ENCODE measurements around the gene ZDHHC20. TPM values are rescaled to one million over a fixed set of nuclear protein-coding genes. Genes with fewer than 3 reads are reported as not detected.
"Not testable (repeated sequence)": the region's sequence is repeated elsewhere in the genome, so short reads cannot be mapped to it uniquely, and the experiment has no call there.

ZDHHC20 gene
- total and polyA plus RNA-seq, 3 donors from 2014 or later, result 52.4 to 76.2 (median 75.8) TPM

DNA sequence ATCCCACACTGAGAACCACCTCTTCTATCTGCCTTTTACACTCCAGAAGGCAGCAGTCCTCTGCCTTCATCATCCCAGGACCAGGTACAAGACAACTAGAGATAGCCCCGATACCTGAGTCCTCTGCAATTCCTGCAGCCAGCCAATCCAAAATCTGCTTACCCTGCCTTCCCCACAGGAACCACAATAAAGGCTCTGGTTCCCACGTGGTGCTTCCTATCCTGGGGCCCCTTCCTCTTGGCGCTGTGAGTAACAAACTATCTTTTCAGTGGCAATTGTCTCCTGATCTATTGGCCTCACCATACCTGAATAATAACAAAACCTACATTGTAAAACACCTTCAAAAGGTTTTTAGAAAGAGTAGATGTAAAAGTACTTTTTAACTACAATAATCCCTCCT is 63.1 kb downstream of the ZDHHC20 start:
- no peak overlapping the region for H3K4me3 ChIP-seq
- H3K27ac ChIP-seq, result no peak overlapping the region
- 68 to 75% methylated on average over 3 of the region's 3 CpGs for WGBS, 2 donors

DNA sequence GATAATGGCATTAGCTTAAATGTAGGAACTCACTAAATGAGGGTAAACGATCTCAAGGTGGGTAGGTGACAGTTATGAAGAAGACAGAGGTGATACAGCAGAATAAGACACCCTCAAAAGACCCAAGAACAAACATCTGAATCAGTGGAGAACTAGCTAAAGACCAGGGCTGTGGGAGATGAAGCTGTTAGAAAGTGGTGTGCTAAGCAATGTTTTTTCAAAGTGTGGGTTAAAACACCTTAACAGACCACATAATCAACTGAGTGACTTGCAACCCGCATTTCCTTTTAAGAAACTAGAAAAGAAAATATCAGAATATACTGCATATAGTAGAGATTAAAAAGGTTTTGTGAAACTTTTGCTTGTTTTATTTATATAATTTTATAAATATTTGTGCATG is 70.0 kb downstream of the ZDHHC20 start:
- TF ChIP-seq POLR2A (IDR thresholded peaks at IDR 0.05), result no peak
- TF ChIP-seq, protein P1, sequence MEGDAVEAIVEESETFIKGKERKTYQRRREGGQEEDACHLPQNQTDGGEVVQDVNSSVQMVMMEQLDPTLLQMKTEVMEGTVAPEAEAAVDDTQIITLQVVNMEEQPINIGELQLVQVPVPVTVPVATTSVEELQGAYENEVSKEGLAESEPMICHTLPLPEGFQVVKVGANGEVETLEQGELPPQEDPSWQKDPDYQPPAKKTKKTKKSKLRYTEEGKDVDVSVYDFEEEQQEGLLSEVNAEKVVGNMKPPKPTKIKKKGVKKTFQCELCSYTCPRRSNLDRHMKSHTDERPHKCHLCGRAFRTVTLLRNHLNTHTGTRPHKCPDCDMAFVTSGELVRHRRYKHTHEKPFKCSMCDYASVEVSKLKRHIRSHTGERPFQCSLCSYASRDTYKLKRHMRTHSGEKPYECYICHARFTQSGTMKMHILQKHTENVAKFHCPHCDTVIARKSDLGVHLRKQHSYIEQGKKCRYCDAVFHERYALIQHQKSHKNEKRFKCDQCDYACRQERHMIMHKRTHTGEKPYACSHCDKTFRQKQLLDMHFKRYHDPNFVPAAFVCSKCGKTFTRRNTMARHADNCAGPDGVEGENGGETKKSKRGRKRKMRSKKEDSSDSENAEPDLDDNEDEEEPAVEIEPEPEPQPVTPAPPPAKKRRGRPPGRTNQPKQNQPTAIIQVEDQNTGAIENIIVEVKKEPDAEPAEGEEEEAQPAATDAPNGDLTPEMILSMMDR (IDR thresholded peaks at IDR 0.05), result no peak
- DNase-seq, result no peak
- Histone ChIP-seq H3K27ac (no peak overlapping the region), H3K9me3 (no peaks in the 10 kb centered on the region), H3K4me3 (no peak overlapping the region), H3K27me3 (no peaks in the 10 kb centered on the region), H3K4me1 (no peaks in the 10 kb centered on the region), H3K36me3 (ENCODE audit: low read depth, missing control alignments) (no peaks in the 10 kb centered on the region)
- 90 to 99% methylated on average over 2 of the region's 2 CpGs for WGBS, 2 donors
- intact Hi-C loops (cut with DNase I; ENCODE audit: low total_unique reads), result no loop called here

More for the DNA sequence above, 63.1 kb downstream of the ZDHHC20 start:
- no peaks in the 10 kb centered on the region for H3K36me3 ChIP-seq (ENCODE audit: low read depth, missing control alignments)
- DNase-seq, result no peak
- no peaks in the 10 kb centered on the region for H3K9me3 ChIP-seq
- TF ChIP-seq POLR2A (IDR thresholded peaks at IDR 0.05), result no peak
- TF ChIP-seq, protein P1 (IDR thresholded peaks at IDR 0.05), result no peak
- no peaks in the 10 kb centered on the region for H3K27me3 ChIP-seq
- intact Hi-C loops (cut with DNase I; ENCODE audit: low total_unique reads), result no loop called here
- H3K4me1 ChIP-seq, result no peaks in the 10 kb centered on the region

DNA sequence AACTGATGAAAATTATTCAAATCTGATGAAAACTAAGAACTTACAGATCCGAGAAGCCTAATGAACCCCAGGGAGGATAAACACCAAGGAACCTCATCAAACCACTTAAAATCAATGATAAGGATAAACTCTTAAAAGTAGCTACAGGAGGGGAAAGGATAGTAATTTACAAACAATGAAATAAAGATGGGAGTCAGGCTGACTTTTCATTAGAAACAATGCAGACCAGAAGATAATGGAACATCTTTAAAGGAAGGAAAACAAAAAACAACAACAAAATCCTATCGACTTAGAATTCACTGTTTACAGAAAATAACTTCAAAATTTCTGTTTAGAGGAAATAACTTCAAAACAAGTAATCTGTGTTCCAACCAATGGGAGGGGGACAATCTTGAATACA is 73.4 kb downstream of the ZDHHC20 start:
- Histone ChIP-seq H3K4me3 (no peak overlapping the region), H3K27ac (no peak overlapping the region), H3K4me1 (no peaks in the 10 kb centered on the region), H3K36me3 (ENCODE audit: low read depth, missing control alignments) (no peaks in the 10 kb centered on the region), H3K27me3 (no peaks in the 10 kb centered on the region), H3K9me3 (no peaks in the 10 kb centered on the region)
- DNase-seq, result no peak
- intact Hi-C loops (cut with DNase I; ENCODE audit: low total_unique reads), result no loop called here
- 86 to 96% methylated on average over 2 of the region's 2 CpGs for WGBS, 2 donors
- TF ChIP-seq, protein P1 (IDR thresholded peaks at IDR 0.05), result no peak
- TF ChIP-seq POLR2A (IDR thresholded peaks at IDR 0.05), result no peak

DNA sequence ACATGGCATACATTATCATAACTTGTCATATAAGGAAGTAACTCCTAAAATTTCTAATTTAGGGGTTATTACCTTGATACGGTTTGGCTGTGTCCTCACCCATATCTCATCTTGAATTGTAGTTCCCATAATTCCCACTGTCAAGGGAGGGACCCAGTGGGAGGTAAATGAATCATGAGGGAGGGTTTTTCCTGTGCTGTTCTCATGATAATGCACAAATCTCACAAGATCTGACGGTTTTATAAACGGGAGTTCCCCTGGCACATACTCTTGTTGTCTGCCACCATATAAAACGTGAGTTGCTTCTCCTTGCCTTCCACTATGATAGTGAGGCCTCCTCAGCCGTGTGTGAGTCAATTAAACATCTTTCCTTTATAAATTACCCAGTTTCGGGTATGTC is 76.0 kb downstream of the ZDHHC20 start:
- no peak overlapping the region for H3K4me3 ChIP-seq
- H3K4me1 ChIP-seq, result no peaks in the 10 kb centered on the region
- H3K36me3 ChIP-seq (ENCODE audit: low read depth, missing control alignments), result no peaks in the 10 kb centered on the region
- H3K27ac ChIP-seq, result no peak overlapping the region
- intact Hi-C loops (cut with DNase I; ENCODE audit: low total_unique reads), result no loop called here
- no peak for DNase-seq
- H3K27me3 ChIP-seq, result no peaks in the 10 kb centered on the region
- no peaks in the 10 kb centered on the region for H3K9me3 ChIP-seq
- TF ChIP-seq POLR2A (IDR thresholded peaks at IDR 0.05), result no peak
- TF ChIP-seq, protein P1 (IDR thresholded peaks at IDR 0.05), result no peak
- 78 to 80% methylated on average over 6 of the region's 6 CpGs for WGBS, 2 donors

DNA sequence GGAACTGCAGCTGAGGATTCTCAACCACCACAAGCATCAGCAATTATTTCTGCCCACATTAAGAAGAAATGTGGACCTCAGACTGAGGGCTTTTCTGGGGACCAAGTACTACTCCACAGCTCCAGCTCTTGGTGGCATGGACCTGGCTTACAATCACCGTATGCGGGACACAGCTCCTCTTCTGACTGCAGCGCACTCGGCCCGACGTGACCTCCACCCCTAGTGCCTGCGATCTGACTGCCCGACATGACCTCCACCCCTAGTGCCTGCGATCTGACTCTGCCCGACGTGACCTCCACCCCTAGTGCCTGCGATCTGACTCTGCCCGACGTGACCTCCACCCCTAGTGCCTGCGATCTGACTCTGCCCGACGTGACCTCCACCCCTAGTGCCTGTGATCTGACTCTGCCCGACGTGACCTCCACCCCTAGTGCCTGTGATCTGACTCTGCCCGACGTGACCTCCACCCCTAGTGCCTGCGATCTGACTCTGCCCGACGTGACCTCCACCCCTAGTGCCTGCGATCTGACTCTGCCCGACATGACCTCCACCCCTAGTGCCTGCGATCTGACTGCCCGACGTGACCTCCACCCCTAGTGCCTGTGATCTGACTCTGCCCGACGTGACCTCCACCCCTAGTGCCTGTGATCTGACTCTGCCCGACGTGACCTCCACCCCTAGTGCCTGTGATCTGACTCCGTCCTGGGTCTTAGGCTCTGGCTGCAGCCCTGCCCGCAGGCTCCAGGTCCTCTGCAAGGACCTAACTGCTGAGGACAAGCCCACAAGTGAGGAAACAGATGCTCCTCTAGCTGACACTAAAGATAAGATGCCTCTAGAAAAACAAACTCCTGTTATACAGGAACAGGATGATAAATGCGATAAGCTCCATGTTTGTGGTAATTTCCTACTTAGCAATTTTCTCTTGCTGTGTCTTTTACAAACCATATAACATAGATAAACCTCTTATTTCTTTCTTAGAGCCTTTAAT is 81.8 kb downstream of the ZDHHC20 start:
- intact Hi-C loops (cut with DNase I; ENCODE audit: low total_unique reads); H3K9me3 ChIP-seq; H3K4me3 ChIP-seq; H3K27ac ChIP-seq; H3K4me1 ChIP-seq; H3K27me3 ChIP-seq; H3K36me3 ChIP-seq (ENCODE audit: low read depth, missing control alignments); DNase-seq: not testable (repeated sequence)
- 87 to 91% methylated on average over 33 to 36 of the region's 36 CpGs for WGBS, 2 donors

Data from testis (tissue), 3 donors.